ENCODE results near the gene AJAP1.
"Not testable (repeated sequence)": the region's sequence is repeated elsewhere in the genome, so short reads cannot be mapped to it uniquely, and the experiment has no call there.

AJAP1 gene, protein sequence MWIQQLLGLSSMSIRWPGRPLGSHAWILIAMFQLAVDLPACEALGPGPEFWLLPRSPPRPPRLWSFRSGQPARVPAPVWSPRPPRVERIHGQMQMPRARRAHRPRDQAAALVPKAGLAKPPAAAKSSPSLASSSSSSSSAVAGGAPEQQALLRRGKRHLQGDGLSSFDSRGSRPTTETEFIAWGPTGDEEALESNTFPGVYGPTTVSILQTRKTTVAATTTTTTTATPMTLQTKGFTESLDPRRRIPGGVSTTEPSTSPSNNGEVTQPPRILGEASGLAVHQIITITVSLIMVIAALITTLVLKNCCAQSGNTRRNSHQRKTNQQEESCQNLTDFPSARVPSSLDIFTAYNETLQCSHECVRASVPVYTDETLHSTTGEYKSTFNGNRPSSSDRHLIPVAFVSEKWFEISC

DNA sequence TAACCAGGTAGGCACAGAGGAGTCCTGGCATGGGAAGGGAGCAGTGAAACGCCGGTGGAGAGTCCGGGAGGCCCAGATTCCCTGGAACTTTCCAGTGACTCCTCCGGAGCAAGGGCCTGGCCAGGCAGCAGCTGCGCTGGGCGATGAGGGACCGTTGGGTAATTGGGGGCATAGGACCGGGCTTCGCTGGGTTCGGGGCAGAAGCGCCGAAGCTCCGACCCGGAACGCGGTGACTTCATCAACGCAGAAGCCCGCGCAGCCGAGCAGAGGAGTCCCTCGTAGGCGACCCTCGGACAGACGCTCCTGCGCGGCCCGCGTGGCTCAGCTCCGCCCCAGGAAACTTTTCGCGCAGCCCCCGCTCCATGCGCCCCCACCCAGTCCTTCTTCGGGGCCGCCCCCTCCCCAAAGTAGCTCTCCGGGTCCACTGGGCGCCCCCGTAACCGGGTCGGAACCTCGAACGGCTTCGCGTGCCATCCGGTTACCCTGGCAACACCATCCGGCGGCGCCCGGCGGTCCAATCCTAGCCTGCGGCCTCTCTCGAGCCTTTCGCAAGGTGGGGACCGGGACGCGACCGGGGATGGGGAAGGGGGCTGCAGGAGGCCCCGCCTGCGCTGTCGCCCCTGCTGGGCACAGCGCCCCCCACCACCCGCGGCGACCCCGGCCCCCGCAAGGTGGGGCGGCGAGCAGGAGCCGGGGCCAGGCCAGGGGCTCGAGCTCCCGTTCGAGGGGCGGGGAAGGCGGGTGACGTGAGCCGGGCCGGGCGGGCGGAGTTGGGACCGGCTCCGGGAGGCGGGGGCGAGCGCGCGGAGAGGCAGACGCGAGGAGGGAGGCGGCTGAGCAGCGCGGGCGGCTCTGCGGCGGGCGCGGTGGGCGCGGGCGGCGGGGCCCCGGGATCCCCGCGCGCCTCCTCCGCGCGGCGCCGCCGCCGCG, at the start of gene AJAP1:
Gene AJAP1, plus strand, starts transcription at position 814 of the 930 bp plus-strand sequence. CDS start 817 bp downstream, outside the sequence.
- DNase-seq (ENCODE audit: low spot score): no peak

DNA sequence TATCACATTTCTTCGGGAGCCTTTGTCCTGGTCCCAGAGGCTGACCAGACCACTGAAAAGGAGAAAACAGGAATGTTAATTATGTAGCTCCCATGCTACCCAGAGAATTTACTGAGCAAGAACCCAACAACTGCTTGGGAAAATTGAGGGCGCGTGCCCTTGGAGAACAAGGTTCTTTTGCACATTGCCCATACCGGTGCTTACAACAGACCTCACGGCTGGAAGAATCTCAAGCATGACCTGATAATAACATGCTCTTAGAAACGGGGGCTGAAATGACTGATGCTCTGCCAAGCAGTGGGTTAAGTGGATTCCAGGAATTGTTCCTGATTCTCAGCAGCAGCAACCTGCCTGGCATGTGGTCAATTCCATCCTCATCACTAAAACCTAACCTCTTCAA, 49.3 kb upstream of the AJAP1 start:
- no peak for DNase-seq (ENCODE audit: low spot score)

DNA sequence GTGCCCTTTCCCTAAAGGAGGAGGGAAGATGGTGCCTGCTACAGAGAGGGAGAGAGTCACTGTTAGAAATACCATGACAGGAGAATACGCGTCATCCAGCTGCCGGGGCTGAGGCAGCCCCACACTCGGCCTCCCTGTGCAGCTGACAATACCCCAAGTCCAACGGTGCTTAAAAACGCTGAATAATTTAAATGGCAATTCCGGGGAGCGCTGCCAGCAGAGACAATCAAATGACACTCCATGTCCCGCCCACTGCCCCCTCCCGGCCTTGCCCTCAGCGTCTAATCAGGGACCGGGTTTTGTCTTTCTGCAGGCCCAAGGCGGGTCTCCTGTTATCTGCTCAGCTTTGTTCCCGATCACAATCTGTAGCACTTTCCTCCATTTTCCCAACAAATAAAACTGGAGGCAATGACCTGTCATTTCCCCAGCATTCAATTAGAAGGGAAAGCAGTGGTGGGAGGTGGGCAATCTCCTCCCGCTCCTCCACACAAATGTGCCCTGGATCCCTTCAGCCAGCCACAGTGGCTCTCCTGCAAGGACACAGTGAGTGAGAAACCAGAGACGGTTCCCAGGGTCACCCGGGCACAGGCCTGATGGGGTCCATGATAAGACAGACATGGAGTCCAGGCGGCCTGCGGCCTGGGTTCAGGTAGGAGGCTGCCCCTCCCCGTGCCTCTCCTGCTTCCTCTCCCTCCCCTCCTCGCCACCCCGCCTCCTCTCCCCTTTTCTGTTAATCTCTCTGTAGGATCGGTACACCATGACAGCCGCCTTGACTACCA, 42.7 kb upstream of the AJAP1 start:
- DNase-seq (ENCODE audit: low spot score): no peak

DNA sequence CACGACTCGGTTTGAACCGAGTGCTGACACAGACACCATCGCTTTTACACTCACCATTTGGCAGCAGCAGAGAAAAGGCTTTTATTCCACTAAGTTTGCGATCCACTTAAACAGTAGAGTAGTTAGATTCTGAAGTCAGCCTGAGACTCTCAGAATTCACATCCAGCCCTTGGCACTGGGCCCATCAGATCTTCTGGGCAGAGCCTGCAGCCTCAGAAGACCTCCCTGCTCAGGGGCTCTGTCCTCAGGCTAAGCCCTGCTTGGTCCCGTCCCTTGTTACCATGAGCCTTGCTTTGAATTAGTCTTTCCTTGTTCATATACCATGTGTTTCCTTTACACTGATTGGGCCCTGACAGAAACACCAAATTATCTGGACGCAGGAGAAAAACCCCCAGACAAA, 41.4 kb upstream of the AJAP1 start:
- DNase-seq (ENCODE audit: low spot score): no peak

DNA sequence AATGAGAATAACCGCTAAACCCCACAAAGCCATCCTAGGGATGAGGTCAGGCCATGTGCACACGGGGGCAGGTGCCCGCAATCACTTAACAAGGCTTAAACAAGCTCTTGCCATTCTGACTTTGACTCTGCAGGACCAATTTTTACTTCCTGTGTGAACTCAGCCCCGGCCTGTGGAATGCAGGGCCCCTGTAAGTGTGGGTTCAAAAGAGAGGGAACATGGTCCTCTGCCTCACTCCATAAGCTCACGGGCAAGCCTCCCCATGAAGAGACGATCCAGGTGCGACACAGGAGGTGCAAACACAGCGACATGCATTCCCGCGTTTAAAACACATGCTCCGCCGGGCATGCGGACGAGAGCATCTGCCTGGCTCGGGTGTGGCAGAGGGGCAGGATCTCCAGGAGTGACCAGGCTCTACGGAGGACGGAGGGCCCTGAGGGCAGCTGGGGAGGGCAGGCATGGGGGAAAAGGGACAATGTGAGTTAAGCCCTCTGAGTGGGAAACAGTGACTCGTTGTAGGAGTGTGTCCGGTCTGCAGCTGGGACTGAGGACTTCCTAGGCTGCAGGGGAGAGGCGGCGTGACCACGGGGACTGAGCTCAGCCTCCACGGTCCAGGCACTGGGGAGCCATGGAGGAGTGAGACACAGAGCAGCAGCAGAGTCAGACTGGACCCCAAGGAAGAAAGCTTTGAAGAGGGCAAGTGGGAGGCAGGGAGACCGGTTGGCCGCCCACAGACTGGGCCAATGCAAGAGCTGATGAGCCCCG, 40.6 kb upstream of the AJAP1 start:
- no peak for DNase-seq (ENCODE audit: low spot score)

DNA sequence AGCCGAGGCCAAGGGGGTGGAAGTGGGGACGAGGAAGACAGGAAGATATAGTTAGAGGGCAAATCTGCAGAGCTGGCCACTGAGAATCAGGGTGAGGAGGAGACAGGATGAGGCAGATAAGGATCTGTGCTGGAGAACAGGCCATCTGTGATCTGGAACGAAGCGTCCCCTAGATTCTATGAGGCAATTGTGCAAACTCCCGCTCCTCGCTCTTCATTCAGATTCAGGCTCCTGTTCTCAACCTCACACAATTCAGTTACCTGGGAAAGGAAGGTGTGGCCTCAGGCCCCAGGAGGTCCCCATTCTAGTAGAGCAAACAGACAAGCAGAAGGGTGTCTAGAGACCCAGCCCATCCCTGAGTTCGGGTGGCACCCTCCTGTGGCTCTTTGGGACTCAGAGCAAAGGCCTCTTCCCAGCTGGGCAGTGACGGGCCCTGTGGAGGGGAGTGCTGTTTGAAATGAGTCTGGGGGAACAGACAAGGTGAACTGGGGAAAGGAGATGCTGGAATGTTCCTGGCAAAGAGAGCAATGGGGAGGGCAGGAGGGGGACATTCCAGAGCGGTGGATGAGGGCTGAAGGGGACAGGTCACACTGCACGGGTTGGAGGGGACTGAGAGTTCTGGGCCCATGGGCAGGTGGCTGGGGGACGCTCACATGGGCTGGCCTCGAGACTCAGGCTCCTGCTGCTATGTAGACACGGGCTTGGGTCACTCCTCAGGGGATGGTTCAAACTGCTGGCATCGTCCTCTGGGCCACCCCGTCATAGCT, 39.9 kb upstream of the AJAP1 start:
- DNase-seq (ENCODE audit: low spot score): no peak

DNA sequence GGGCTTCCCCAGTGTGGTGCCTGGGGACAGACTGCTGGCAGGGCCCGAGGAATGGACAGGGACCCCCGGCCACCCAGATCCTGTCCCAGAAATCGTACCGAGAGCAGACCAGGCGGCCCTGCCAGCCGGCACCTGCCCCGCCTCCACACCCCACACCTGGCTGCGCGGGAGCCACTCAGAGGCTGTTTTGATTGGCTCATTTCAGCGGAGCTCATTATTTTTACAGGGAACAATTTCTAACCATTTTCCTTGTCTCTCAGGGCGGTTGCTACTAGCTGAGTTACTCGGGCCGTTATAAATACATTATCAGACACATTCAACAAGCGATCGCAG, 39.3 kb upstream of the AJAP1 start:
- no peak for DNase-seq (ENCODE audit: low spot score)

DNA sequence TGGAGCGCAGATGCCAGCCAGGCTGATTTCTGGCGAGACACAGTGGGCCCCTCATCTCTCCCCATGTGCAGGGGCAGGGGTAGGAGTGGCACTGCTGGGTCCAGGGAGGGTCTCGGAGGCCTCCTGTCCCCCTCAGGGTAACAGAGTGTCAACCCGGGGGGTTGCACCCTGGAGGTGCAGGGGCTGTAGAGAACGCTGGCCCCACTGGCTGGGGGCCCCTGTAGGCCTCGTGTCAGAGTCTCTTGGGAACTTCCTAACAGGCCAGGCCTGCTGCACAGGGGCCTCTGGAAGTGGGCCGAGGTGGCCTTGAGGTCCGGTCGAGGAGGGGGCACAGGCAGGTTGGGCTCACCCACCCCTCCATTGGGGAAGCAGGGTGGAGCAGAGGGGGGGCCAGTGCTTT, 38.9 kb upstream of the AJAP1 start:
- DNase-seq (ENCODE audit: low spot score): no peak

DNA sequence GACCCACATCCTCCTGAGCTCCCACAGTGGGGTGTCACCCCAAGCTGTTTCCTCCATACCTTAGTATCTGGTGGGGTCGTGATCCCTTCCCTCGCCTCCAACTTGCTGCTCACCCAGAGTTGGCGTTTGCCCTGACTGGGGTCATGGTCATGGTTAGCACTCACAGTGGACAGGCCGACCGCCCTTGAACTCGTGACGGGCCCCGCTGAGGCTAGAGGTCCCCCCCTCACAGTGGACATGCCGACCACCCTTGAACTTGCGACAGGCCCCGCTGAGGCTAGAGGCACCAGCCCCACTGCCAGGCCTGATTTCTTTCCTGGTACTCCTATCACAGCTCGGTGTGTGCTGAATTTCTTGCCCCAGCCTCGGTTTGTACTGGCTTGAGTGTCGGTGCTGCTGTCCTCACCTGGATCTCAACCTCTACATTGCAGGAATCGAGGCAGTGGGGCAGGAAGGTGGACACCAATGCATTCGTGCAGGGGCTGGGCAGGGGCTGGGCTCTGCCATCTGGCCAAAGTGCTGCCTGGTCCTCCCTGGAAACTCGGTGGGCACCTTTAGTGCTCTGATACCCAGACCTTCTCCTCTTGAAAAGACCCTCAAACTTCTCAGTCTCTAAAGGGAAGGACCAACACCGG, 37.5 kb upstream of the AJAP1 start:
- DNase-seq (ENCODE audit: low spot score): no peak

DNA sequence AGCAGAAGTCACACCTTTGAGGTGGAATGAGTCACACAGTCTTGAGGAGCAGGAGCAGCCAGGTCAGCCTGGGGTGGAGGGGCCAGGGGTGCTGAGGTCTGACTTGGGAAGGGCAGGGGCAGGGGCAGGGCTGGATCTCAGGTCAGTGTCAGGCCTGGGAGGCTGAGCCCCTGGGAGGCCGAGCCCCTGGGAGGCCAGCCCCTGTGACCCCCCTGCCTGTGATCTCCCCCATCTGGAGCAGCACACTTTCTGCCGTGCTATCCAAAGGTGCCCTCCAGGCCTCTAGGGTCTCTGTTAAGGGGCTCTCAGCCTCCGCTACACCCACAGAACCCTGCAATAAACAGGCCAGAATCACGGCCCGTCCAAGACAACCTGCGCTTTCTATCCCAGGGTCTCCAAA, 36.9 kb upstream of the AJAP1 start:
- no peak for DNase-seq (ENCODE audit: low spot score)

DNA sequence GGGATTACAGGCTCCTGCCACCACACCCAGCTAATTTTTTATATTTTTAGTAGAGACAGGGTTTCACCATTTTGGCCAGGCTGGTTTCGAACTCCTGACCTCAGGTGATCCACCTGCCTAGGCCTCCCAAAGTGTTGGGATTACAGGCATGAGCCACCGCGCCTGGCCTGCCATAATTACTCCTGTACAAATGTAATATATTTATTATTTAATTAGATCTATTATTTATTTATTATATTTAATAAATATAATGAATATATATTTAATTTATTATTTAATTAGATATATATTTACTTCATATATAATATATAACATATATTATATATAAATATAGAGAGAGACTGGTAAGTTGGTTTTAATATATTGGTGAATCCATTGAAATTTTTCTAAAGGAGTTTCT, 35.6 kb upstream of the AJAP1 start:
- not testable (repeated sequence) for DNase-seq (ENCODE audit: low spot score)

DNA sequence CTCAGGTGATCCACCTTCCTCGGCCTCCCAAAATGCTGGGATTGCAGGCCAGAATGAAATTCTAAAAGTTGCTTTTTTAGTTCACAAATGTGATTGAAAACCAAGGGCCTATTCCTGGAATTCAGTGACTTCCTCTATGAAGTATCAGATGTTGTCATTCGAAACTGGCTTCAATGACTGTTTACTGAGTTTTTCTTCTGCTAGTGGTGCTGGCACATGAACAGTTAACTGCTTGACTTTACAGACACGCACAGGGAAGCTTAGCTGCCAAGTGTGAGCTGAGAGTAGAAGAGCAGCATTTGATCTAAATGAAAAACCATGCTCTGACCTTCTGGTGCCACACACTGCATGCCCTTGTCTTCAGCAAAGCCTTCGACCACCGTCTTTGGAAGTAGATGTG, 32.8 kb upstream of the AJAP1 start:
- peak; percentile 42 for DNase-seq (ENCODE audit: low spot score)

DNA sequence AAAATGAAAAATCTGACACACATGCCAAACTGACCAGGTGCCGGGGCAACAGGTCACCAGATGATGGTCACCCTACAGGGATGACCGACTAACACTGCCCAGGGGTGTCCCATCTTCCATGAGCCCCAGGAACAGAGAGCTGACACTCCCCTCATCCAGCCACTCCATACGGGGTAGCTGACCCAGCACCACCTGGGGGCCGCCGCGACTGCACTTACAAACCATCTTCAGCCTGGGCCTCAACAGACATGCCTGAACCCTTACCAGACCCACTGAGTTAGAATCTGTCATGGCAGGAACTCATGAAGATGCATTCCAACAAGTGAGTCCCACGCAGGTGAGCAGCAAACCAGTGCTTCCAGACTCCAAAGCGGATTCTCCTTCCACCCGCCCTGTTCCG, 31.6 kb upstream of the AJAP1 start:
- DNase-seq (ENCODE audit: low spot score): no peak

DNA sequence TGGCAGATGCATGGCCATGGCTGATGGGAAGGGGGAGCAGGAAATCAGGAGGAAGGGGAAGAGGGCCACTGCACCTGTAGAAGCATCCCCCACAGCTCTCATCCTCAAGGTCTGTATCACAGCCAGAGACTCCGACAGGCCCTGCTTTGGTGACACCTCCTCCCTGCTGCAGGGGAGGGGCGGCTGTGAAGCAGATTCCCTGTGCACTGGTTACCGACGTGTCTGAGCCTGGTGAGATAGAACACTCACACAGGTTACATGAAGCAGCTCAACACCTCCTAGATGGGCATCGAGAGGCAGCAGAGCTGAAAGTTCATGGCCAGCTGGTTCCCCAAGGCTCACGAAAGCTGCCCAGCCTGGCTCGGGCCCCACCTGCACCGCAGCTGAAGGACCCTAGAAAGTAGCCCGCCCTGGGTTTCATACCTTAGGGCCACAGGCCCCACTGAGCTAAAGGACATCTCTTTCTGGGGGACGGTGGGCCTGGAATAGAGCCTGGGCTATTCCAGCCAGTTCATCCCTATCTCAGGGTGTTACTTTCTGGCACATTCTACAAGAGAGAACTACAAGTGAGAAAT, 30.2 kb upstream of the AJAP1 start:
- DNase-seq (ENCODE audit: low spot score): no peak

DNA sequence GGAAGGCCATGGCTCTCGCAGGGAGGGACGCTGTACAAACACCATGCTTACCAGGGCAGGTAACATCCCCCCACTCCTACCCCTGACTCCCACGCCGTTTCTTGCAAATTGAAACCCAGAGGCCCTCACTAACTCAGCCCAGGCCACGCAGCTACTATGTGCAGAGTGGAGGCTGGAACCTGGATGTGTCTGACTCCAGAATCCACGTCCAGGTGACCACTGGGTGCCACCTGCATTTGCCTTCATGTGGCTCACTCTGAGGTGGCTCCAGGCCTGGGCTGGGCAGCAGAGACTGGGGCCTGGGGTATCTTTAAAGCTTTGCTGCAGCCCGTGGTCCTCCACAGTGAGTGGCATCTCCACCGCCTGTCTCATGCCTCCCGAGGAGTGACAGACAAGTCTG, 29.6 kb upstream of the AJAP1 start:
- no peak for DNase-seq (ENCODE audit: low spot score)

DNA sequence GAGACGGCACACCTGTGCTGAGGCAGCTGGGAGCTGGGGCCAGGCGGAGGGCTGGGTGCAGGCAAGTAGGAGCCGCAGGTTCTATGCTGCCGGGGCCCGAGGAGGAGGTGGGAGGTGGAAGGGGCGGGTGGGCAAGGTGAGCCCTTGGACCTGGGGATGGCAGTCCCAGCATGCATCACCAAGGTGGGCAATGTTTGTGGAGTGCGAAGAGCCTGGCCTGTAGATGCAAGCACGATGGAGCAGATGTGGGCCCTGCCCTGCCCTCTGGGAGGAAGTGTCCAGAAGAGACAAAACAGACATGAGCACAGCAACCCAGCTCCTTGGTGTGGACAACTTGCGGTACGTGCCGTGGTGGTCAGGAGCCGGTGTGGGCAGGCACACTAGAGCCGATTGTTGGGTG, 28.3 kb upstream of the AJAP1 start:
- DNase-seq (ENCODE audit: low spot score): no peak

DNA sequence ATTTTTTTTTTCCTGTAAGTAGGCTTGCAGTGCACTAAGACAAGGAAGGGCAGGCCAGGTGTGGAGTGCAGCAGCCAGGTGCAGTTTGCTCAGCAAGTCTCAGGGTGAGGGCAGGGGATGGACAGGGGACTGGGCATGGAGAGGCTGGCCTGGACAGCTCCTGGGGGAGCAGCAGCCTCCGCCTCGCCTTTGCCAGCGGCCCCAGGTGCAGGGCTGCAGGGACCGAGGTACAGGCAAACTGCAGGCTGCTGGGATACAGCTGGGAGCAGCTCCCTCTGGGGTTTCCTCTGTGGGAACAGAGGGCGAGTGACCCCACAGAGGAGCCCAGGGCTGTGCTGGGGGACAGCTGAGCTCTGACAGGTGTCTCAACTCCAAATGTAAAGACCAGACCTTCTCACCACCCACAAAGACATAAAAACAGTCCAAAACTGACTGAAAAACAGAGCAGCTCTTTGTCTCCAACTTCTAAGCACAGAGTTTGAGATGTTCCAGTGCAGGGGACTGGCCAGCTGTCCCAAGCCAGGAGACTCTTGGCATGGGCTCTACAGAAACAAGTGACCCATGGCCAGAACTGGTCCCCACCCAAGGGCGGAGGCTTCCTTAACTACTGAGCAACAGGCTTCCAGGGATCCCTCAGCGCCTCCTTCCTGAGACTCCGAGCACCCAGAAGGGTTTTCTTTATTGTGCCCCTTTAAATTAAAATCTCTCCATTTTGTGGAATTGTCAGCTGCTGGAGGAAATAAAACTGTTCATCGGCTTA, 27.7 kb upstream of the AJAP1 start:
- DNase-seq (ENCODE audit: low spot score): no peak

DNA sequence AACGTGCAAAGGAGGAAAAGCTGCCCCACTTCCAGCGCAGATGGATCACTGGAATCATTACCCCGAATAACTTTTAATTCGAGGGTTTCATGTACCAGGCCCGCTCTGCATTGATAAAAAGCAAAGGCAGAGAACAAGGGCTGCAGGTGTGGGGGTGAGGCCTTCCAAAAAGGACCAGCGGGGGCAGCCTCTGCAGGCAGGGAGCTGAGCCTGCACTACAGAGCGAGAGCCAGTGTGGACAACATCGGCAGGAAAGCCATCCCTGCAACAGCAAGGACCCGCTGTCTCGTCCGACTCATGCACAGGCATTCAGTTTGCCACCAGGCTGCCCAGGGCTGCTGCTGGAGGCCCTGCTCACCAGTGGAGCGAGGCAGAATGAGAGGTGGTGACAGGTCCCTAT, 27.1 kb upstream of the AJAP1 start:
- DNase-seq (ENCODE audit: low spot score): no peak

DNA sequence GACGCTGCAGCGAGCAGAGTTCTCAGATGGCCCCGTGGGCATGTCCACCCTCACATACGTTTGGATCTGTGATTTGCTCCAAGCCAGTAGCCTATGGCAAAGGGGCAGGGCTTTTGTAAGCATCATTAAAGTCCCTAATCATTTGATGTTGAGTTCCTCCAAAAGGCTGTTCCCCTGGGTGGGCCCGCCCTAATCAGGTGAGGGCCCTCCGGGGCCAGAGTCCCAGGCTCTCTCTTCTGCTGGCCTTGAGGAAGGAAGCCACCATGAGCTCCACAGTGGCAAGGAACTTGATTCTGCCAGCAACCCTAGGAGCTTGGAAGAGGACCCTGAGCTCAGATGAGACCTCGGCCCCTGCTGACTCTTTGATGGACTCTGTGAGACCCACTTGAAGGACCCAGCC, 25.4 kb upstream of the AJAP1 start:
- no peak for DNase-seq (ENCODE audit: low spot score)
